Astrocyte of the cerebellum (primary cell): ENCODE results near the gene FMO5.

Experiments
- DNase-seq: peaks from one replicate; pipeline ENCODE4 v3.0.0-alpha.2; 2011; ENCODE audit warnings: low read depth
- H3K4me3 ChIP-seq: 2 replicates; pipeline ENCODE4 v1.5.1; 2011; ENCODE audit warnings: mild to moderate bottlenecking, low read depth, low read length, moderate library complexity
- in situ Hi-C: cut with HindIII; loops from 2 replicates; pipeline ENCODE4 v1.10.0; 2017; ENCODE audit warnings: low sequenced_read_pairs
- TF ChIP-seq, protein P1 (sequence below): IDR thresholded peaks from 2 replicates; pipeline ENCODE4 v1.5.1; 2012; ENCODE audit warnings: low read length, low read depth, moderate library complexity, mild to moderate bottlenecking; ENCODE audit errors: missing control alignments

The FMO5 gene

DNA sequence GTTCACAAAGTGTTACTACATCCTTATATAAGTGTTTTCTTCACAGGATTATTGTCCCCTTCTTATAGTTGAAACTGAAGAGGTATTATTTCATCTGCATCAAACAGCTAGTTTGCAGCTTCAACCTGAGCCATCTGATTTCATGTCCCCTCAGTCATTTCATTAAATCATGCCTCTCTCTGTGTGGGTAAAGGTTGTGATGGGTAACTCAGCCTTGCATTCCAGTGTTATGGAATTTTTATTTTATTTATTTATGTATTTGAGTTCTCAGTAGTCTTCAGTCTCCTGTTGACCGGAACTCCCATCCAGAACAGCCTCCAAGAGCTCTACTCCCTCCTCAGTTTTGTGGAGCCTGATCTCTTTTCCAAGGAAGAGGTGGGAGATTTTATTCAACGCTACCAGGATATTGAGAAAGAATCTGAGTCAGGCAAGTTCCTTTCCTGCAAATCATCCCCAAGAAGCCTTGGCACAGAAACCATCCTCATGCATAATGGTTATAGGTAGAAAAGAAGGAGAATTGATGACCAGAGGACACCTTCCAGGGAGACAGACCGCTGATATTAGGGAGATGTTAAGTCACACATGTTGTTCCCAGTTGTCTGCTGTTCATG, 39.1 kb upstream of the FMO5 start:
- in situ Hi-C loops = no loop called here
- no peak overlapping the region for H3K4me3 ChIP-seq

DNA sequence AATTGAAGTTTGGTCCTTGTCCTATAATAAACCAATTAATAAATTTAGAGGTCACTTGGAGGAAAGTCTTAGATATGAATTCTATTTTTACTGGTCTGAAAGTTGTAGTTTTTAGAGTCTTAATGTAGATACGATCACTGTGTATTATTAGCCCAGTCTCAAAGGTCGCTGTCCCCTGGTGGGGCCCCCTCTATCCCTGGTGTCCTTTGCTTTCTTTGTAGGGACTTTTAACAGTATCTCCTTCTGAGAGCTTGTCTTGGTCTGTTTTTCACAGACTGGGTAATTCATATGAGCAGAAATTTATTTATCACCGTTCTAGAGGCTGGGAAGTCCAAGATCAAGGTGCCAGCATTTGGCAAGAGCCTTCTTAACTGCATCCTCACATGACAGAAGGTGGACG, 35.8 kb upstream of the FMO5 start:
- in situ Hi-C loops = no loop called here
- DNase-seq = no peak
- TF ChIP-seq, protein P1, sequence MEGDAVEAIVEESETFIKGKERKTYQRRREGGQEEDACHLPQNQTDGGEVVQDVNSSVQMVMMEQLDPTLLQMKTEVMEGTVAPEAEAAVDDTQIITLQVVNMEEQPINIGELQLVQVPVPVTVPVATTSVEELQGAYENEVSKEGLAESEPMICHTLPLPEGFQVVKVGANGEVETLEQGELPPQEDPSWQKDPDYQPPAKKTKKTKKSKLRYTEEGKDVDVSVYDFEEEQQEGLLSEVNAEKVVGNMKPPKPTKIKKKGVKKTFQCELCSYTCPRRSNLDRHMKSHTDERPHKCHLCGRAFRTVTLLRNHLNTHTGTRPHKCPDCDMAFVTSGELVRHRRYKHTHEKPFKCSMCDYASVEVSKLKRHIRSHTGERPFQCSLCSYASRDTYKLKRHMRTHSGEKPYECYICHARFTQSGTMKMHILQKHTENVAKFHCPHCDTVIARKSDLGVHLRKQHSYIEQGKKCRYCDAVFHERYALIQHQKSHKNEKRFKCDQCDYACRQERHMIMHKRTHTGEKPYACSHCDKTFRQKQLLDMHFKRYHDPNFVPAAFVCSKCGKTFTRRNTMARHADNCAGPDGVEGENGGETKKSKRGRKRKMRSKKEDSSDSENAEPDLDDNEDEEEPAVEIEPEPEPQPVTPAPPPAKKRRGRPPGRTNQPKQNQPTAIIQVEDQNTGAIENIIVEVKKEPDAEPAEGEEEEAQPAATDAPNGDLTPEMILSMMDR = no peak
- no peak overlapping the region for H3K4me3 ChIP-seq

More for the DNA sequence above, 39.1 kb upstream of the FMO5 start:
- DNase-seq = no peak
- TF ChIP-seq, protein P1 = no peak

DNA sequence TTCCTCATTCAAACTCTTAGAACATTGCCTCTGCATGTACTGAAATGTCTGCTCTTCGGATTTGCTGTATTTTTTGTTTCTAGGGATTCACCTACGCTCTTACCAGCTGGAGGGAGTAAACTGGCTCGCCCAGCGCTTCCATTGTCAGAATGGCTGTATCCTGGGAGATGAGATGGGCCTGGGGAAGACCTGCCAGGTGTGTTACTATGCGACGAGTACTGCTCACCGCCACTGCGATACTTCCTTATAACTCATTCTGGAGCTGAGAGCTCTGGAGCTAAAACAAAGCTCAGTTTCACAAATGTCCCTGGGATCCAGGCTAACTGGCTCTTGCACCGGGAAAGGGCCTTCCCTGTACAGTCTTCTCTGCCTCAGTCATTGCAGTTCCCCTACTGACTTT, 27.4 kb upstream of the FMO5 start:
- in situ Hi-C loops = no loop called here

DNA sequence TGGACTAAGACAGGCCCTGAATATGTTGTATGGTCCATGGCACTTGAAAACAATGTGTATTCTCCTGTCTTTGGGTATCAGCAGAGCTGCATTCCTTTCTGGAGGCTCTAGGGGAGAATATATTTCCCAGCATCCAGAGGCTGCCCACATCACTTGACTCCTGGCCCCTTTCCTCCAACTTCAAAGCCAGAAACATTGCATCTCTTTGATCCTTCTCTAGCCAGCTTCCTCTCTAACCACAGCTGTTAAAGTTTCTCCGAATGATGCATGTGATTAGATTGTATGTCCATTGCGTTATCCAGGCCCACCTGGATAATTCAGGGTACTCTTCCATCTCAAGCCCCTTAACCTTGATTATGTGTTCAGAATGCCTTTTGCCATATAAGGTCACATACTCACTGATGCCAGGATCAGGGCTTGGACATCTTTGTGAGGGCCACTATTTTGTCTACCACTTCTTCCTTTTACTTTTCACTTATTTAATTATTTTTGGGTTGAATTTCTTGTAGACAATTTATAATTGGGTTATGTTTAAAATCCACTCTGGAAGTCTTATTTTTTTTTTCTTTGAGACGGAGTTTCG, 22.6 kb upstream of the FMO5 start:
- TF ChIP-seq, protein P1 = no peak
- H3K4me3 ChIP-seq = no peak overlapping the region
- in situ Hi-C loops = no loop called here
- peak; percentile 35 for DNase-seq

More for the DNA sequence above, 27.4 kb upstream of the FMO5 start:
- TF ChIP-seq, protein P1 = no peak
- H3K4me3 ChIP-seq = no peak overlapping the region
- no peak for DNase-seq

DNA sequence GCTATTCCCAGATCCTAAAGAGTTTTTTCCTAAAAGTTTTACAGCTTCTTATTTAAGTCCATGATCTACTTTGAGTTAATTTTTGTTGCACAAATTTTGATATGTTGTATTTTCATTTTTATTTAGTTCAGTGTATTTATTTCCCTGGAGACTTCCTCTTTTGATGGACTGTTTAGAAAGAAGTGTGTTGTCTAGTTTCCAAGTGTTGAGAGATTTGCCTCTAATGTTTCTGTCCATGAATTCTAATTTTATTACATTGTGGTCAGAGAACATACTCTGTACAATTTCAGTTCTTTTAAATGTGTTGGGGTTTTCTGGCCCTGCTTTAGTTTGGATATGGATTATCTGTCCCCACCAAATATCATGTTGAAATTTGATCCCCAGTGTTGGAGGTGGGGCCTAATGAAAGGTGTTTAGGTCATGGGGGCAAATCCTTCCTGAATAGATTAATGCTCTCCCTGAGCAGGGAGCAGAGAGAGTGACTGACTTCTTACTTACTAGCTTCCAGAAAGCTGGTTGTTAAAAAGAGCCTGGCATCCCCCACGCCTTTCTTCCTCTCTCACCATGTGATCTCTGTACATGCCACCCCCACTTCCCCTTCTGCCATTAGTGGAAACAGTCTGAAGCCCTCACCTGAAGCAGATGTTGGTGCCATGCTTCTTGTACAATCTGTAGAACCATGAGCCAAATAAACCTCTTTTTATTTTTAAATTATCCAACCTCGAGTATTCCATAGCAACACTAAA, 21.9 kb upstream of the FMO5 start:
- no peak overlapping the region for H3K4me3 ChIP-seq
- DNase-seq = no peak
- in situ Hi-C loops = no loop called here
- TF ChIP-seq, protein P1 = no peak

DNA sequence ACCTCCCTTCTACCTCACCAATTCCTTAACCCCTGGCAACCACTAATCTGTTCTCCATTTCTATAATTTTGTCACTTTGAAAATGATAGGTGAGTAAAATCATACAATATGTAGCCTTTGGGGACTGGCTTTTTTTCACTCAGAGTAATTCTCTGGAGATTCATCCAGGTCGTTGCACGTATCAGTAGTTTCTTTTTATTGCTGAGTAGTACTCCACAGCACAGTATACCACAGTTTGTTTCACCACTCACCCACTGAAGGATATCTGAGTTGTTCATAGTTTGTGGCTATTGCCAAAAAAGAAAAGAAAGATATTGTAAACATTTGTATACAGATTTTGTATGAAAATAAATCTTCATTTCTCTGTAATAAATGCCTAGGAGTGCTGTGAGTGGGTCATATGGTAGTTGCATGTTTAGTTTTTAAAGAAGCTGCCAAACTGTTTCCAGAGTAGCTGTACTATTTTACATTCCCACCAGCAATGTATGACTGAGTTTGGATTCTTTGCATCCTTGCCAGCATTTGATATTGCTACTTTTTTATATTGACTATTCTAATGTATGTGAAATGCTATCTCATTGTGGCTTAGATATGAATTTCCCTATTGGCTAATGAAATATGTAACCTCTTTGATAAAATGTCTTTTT, 21.0 kb upstream of the FMO5 start:
- in situ Hi-C loops = no loop called here
- DNase-seq = no peak
- TF ChIP-seq, protein P1 = no peak
- H3K4me3 ChIP-seq = no peak overlapping the region
